ACC112 (cell line): ENCODE data around the gene RPLP2.

Experiments used
- H2AFZ ChIP-seq: fragments of 200-600 bp; sonication (generic); one replicate; pipeline ENCODE4 v1.6.0; 2017; ENCODE audit warnings: antibody characterized with exemption, low read length; ENCODE audit not compliant: unreplicated experiment
- H3K27ac ChIP-seq: fragments of 200-600 bp; sonication (generic); 2 replicates; pipeline ENCODE4 v1.5.1; 2014; ENCODE audit warnings: low read depth, mild to moderate bottlenecking, antibody characterized with exemption, low read length, moderate library complexity
- H3K27me3 ChIP-seq: fragments of 200-600 bp; sonication (generic); 2 replicates; pipeline ENCODE4 v1.6.1; 2014; ENCODE audit warnings: mild to moderate bottlenecking, antibody characterized with exemption, low read length, moderate library complexity, mixed read lengths; ENCODE audit not compliant: insufficient read depth
- H3K36me3 ChIP-seq: fragments of 200-600 bp; sonication (generic); 2 replicates; pipeline ENCODE4 v1.6.1; 2016; ENCODE audit warnings: mild to moderate bottlenecking, antibody characterized with exemption, low read length, moderate library complexity, mixed read lengths; ENCODE audit not compliant: insufficient read depth
- H3K4me1 ChIP-seq: fragments of 200-600 bp; sonication (generic); one replicate; pipeline ENCODE4 v1.6.1; 2016; ENCODE audit warnings: low read length, mixed read lengths; ENCODE audit not compliant: insufficient read depth, unreplicated experiment, control insufficient read depth
- H3K4me3 ChIP-seq: fragments of 200-600 bp; sonication (generic); 2 replicates; pipeline ENCODE4 v1.5.1; 2014; ENCODE audit warnings: mild to moderate bottlenecking, low read depth, low read length
- H3K79me2 ChIP-seq: fragments of 200-600 bp; sonication (generic); one replicate; pipeline ENCODE4 v1.6.0; 2016; ENCODE audit warnings: low read length; ENCODE audit not compliant: control insufficient read depth, unreplicated experiment, insufficient read depth

RPLP2 gene

DNA sequence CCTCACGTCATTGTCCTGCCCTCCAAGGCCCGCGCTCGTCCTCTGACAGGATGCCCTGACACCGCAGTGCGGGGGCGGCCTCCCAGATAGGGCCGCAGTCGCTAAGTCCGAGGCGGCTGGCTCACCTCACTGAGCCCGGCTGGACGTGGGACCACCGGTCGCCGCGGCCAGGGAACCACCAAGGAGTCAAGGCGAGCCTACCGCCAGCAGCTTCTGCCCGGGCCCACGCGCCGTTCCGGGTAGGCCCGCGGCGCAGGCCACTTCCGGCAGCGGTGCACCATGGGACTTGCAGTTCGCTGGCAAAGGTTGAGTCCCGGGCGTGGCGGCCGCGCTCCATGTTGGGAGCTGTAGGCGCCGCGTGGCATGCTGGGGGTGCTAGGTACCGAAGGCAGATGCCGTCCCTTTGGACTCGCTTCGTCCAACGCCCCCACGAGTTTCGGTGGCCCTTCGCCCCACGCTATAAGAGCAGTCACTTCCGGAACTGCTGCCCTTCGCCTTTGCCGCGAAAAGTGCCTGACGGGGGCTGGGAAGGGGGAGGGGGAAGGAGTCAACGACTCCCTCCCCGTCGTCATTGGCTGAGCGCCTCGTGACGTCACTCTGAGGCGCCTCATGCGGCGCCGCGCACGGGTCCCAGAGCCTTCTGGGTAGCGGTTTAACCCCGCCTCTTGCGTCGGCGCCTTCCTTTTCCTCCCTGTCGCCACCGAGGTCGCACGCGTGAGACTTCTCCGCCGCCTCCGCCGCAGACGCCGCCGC, at the start of gene RPLP2:
Gene RPLP2 (plus strand): TSS at position 681 of the 753 bp plus-strand sequence. CDS start 268 bp downstream, outside the sequence.
- H3K27ac ChIP-seq = peak within 1 kb of the TSS; percentile 98
- H3K79me2 ChIP-seq = peaks cover 36% of the 10 kb centered on the region
- no peaks in the 10 kb centered on the region for H3K27me3 ChIP-seq
- H3K36me3 ChIP-seq = peaks cover 17% of the 10 kb centered on the region; the same call in 1 of the 2 replicates
- peaks cover 16% of the 10 kb centered on the region for H3K4me1 ChIP-seq
- peak within 1 kb of the TSS; percentile 95 for H3K4me3 ChIP-seq
- H2AFZ ChIP-seq = peak within 1 kb of the TSS; percentile 36

DNA sequence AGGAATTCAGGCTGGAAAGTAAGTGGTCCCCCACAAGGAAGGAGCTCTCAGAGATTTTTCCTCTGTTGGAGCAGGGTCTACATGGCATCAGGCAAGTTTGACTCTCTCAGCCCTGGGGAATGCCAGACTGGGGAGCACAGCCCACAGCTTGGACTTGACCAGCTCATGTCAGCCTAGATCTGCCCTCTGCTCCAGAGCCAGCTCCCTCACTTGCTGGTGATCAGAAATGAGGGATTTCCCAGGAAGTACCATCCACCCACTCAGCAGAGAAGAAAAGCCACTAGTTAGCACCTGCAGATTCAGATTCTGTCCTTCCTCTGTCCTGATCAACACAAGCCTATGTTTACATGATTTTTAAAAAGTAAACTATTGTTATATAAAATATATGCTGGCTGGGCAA, 49.5 kb upstream of the RPLP2 start:
- Histone ChIP-seq H3K4me1 (peaks cover 8% of the 10 kb centered on the region), H3K36me3 (peaks cover 7% of the 10 kb centered on the region; the same call in 1 of the 2 replicates), H3K79me2 (peaks cover 19% of the 10 kb centered on the region), H3K4me3 (no peak overlapping the region), H2AFZ (no peak overlapping the region), H3K27me3 (no peaks in the 10 kb centered on the region), H3K27ac (no peak overlapping the region)

DNA sequence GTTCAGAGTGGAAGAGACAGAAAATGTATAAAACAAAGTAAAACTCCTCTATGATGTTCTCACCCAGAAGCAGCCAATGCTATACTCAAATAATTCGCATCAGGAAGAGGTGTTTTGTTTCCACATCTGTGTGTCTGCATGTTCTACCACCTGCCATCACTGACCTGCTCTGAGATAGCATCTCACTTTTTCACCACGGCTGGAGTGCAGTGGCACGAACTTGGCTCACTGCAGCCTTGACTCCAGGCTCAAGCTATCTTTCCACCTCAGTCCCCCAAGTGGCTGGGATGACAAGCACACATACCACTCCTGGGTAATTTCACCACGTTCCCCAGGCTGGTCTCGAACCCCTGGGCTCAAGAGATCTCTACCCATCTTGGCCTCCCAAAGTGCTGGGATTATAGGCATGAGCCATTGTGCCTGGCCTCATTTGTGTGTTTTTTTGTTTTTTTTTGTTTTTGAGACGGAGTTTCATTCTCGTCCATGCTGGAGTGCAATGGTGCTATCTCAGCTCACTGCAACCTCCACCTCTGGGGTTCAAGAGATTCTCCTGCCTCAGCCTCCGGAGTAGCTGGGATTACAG, 48.1 kb upstream of the RPLP2 start:
- H3K27me3 ChIP-seq = no peaks in the 10 kb centered on the region
- H3K27ac ChIP-seq = peak overlapping the region; percentile 76
- peaks cover 2% of the 10 kb centered on the region; the same call in 1 of the 2 replicates for H3K36me3 ChIP-seq
- H3K4me1 ChIP-seq = peaks cover 13% of the 10 kb centered on the region
- H3K79me2 ChIP-seq = peaks cover 7% of the 10 kb centered on the region
- no peak overlapping the region for H2AFZ ChIP-seq
- H3K4me3 ChIP-seq = no peak overlapping the region

DNA sequence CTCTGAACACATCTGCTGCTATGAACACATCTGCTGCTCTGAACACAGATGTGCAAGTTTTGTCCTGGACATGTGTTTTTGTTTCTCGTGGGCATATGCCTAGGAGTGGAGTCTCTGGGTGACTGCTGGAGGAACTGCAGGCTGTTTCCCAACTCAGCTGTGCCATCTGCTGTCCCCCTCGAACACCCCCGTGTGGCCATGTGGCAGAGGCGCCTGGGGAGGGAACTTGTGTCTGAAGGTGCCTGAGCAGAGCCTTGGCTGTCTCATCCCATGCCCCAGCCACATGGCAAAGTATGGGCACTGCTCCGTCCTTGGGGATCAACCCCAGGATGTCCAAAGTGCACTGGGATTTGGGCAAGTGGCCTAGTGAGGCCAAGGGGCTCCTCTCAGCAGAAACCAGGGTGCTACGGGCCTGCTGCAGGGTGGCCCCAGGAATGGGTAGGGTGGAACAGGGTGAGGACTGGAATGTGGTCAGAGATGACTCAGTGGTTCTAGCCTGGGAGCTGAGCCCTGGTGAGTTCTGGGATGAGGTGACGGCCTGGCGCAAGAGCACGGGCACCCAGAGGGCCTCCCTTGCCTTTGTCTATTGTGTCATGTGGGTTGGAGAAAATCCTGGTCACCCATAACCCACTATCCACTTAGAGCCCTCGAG, 47.2 kb upstream of the RPLP2 start:
- H3K27me3 ChIP-seq = no peaks in the 10 kb centered on the region
- H3K4me3 ChIP-seq = no peak overlapping the region
- peaks cover 3% of the 10 kb centered on the region for H3K79me2 ChIP-seq
- H3K27ac ChIP-seq = peak overlapping the region; percentile 76
- H2AFZ ChIP-seq = no peak overlapping the region
- H3K4me1 ChIP-seq = peaks cover 13% of the 10 kb centered on the region
- H3K36me3 ChIP-seq = peaks cover 2% of the 10 kb centered on the region; the same call in 1 of the 2 replicates

DNA sequence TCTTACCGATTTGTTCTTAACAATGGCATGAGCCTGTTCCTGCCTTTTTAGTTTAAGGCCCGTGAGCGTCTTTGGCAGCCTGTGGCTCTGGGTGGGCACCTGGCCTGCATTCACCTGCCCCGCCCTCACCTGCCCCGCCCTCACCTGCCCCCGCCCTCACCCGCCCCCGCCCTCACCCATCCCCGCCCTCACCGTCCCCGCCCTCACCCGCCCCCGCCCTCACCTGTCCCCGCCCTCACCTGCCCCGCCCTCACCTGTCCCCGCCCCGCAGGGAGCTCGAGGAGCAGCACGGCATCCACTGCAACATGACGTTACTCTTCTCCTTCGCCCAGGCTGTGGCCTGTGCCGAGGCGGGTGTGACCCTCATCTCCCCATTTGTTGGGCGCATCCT, 46.7 kb upstream of the RPLP2 start:
- H2AFZ ChIP-seq = no peak overlapping the region
- no peaks in the 10 kb centered on the region for H3K27me3 ChIP-seq
- peaks cover 2% of the 10 kb centered on the region for H3K79me2 ChIP-seq
- peaks cover 13% of the 10 kb centered on the region for H3K4me1 ChIP-seq
- peak overlapping the region; percentile 76 for H3K27ac ChIP-seq
- H3K4me3 ChIP-seq = no peak overlapping the region
- peaks cover 2% of the 10 kb centered on the region; the same call in 1 of the 2 replicates for H3K36me3 ChIP-seq

DNA sequence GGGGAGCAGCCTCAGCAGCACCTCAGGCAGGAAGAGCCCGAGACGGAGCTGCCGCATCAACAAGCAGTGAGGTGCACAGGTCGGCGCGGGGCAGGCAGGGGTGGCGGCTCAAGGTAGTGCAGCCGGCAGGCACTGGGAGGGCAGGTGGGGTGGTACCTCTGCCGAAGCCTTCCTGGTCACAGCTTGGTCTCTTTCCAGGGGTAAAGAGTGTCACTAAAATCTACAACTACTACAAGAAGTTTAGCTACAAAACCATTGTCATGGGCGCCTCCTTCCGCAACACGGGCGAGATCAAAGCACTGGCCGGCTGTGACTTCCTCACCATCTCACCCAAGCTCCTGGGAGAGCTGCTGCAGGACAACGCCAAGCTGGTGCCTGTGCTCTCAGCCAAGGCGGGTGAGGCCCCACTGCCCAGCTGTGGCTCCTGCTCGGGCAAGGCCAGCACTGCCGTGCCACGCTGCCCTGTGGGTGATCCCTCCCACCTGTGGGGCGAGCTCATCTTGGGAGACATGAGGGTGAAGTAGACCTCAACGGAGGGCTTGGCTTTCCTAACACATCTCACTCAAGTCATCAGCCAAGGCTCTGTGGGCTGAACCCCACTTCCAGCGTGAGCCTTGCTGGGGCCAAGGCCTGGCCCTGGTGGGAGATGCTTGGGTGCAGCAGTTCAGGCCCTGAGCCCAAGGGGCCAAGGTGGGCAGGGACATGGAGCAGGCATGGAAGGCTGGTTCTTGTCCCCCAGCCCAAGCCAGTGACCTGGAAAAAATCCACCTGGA, 46.0 kb upstream of the RPLP2 start:
- peaks cover 2% of the 10 kb centered on the region; the same call in 1 of the 2 replicates for H3K36me3 ChIP-seq

DNA sequence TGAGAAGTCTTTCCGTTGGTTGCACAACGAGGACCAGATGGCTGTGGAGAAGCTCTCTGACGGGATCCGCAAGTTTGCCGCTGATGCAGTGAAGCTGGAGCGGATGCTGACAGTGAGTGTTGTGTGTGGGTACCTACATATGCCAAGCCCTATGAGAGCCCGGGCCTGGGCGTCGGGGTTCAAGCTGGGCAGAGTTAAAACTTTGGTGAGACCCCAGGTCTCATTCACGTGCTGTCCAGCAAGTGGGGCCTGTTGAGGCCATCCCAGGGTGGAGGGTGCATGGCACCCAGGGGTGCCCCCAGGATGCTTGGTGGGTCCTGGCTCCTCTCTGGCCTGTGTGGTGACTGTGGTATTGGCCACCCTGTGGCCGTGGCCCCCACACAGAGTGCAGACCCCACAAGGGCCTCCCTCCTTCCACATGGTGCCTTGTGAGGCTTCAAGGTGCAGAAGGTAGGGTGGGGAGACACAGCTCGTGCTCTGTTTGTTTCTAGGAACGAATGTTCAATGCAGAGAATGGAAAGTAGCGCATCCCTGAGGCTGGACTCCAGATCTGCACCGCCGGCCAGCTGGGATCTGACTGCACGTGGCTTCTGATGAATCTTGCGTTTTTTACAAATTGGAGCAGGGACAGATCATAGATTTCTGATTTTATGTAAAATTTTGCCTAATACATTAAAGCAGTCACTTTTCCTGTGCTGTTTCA, 45.3 kb upstream of the RPLP2 start:
- H3K27me3 ChIP-seq = no peaks in the 10 kb centered on the region
- H3K36me3 ChIP-seq = peaks cover 2% of the 10 kb centered on the region; the same call in 1 of the 2 replicates
- no peak overlapping the region for H3K27ac ChIP-seq

More for the DNA sequence above, 46.0 kb upstream of the RPLP2 start:
- no peak overlapping the region for H3K4me3 ChIP-seq
- H3K79me2 ChIP-seq = peaks cover 2% of the 10 kb centered on the region
- H3K27ac ChIP-seq = no peak overlapping the region
- H3K27me3 ChIP-seq = no peaks in the 10 kb centered on the region
- no peak overlapping the region for H2AFZ ChIP-seq
- H3K4me1 ChIP-seq = peaks cover 13% of the 10 kb centered on the region

DNA sequence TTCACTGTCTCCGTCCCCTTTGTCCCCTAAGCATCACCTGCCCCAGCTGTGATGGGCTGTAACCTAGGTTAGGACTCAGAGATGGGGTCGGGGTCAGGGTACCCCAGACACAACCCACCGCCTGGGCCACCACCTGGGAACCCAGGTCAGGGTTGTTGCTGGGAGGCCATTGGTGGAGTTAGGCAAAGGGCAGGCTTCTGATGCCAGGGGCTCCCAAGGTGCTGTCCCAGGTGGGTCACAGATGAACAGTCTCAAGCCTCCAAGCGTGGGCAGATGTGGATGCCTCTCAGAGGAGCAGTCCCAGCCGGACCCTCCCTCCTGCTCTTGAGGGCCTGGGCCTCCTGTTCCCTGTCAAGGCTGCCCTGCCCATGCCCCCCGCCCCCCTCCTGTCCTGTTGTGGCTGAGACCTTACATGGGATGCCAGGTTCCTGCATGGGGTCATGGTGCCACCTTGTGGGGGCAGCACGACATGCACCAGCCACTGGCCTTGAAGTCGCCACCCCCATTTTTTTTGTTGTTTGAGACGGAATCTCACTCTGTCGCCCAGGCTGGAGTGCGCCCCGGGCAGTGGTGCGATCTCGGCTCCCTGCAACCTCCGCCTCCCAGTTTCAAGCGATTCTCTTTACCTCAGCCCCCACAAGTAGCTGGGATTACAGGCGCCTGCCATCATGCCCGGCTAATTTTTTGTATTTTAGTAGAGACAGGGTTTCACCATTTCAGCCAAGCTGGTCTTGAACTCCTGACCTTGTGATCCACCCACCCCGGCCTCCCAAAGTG, 44.6 kb upstream of the RPLP2 start:
- Histone ChIP-seq H3K36me3 (peaks cover 8% of the 10 kb centered on the region; the same call in 1 of the 2 replicates), H3K79me2 (peaks cover 2% of the 10 kb centered on the region), H3K4me1 (peaks cover 13% of the 10 kb centered on the region), H3K4me3 (no peak overlapping the region), H3K27ac (no peak overlapping the region), H2AFZ (no peak overlapping the region), H3K27me3 (no peaks in the 10 kb centered on the region)

More for the DNA sequence above, 45.3 kb upstream of the RPLP2 start:
- no peak overlapping the region for H2AFZ ChIP-seq
- peaks cover 2% of the 10 kb centered on the region for H3K79me2 ChIP-seq
- H3K4me1 ChIP-seq = peaks cover 13% of the 10 kb centered on the region
- no peak overlapping the region for H3K4me3 ChIP-seq

DNA sequence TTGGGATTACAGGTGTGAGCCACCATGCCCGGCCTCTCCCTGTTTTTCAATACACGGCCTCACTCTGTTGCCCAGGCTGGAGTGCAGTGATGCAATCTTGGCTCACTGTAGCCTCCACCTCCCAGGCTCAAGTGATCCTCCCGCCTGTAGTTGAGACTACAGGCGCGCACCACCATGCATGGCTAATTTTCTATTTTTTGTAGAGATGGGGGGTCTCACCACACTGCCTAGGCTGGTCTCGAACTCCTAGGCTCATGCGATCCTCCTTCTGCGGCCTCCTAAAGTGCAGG, 44.0 kb upstream of the RPLP2 start:
- H3K27me3 ChIP-seq = no peaks in the 10 kb centered on the region
- no peak overlapping the region for H3K4me3 ChIP-seq
- H2AFZ ChIP-seq = no peak overlapping the region
- no peak overlapping the region for H3K27ac ChIP-seq
- H3K36me3 ChIP-seq = peaks cover 13% of the 10 kb centered on the region; the same call in 1 of the 2 replicates
- H3K79me2 ChIP-seq = peaks cover 6% of the 10 kb centered on the region
- H3K4me1 ChIP-seq = peaks cover 13% of the 10 kb centered on the region
